Kidney (tissue), 14 donors: ENCODE results near the gene SPACA7. TPM values are rescaled to one million over a fixed set of nuclear protein-coding genes. Genes with fewer than 3 reads are reported as not detected.
A peak's percentile ranks its signal among the peaks of the same experiment; 100 is the strongest.

ENCODE experiments used
- DNase-seq, 5 donors: peaks; one replicate each; pipeline ENCODE4 v3.0.0-alpha.2; 2013 to 2020
- FAIRE-seq: peaks from 2 replicates; lab custom pipeline; 2012; peaks lifted over from hg19 to GRCh38; lab: Jason Lieb, UNC
- H3K27ac ChIP-seq, 2 donors: one replicate each; pipeline ENCODE4 v1.7.0; 2013; ENCODE audit warnings: low read depth in 2 of 2, low read length in 2 of 2, inconsistent platforms in 1 of 2
- H3K27me3 ChIP-seq: one replicate; pipeline ENCODE4 v1.7.1; 2013; ENCODE audit warnings: low read length, inconsistent platforms; ENCODE audit not compliant: control insufficient read depth, insufficient read depth
- H3K36me3 ChIP-seq, 3 donors: one replicate each; pipeline versions ENCODE4 v1.7.0 to v1.7.1; 2013; ENCODE audit warnings: low read length in 3 of 3, control low read depth in 1 of 3, inconsistent platforms in 1 of 3; ENCODE audit not compliant: insufficient read depth in 3 of 3, control insufficient read depth in 2 of 3
- H3K4me1 ChIP-seq, 3 donors: one replicate each; pipeline versions ENCODE4 v1.7.0 to v1.7.1; 2013; ENCODE audit warnings: low read length in 3 of 3, inconsistent platforms in 1 of 3, low read depth in 1 of 3; ENCODE audit not compliant: control insufficient read depth in 2 of 3, insufficient read depth in 2 of 3
- H3K4me3 ChIP-seq, 3 donors: one replicate each; pipeline versions ENCODE4 v1.7.0 to v1.8.1; 2013; ENCODE audit warnings: low read length in 3 of 3, control low read depth in 1 of 3, inconsistent platforms in 1 of 3
- H3K9ac ChIP-seq, 3 donors: one replicate each; pipeline versions ENCODE4 v1.7.0 to v1.7.1; 2013; ENCODE audit warnings: low read length in 3 of 3, control low read depth in 1 of 3, inconsistent platforms in 1 of 3
- H3K9me3 ChIP-seq, 3 donors: one replicate each; pipeline versions ENCODE4 v1.7.0 to v1.7.1; 2013; ENCODE audit warnings: low read length in 3 of 3, control low read depth in 1 of 3, inconsistent platforms in 1 of 3; ENCODE audit not compliant: control insufficient read depth in 2 of 3, insufficient read depth in 1 of 3
- intact Hi-C: fragments of 100-400 bp; cut with DNase I; formaldehyde crosslinking; loops from one replicate; pipeline ENCODE4 v1.11.1; 2022
- polyA plus RNA-seq: library from polyadenylated mRNA; stranded (reverse); fragments of 350-450 nt; fragmentation: Illumina TruSeq; extraction: RNeasy Lipid Tissue Mini Kit (QIAGEN cat#74804); gene quantifications from one replicate; pipeline ENCODE4 v1.2.3, GENCODE V29; 2014; ENCODE audit warnings: low read depth, low replicate concordance; ENCODE audit not compliant: insufficient read depth
- total RNA-seq: library from RNA; stranded (reverse); fragmentation: NEBNext Ultra II Directional; extraction: Animal tissue kit (Norgen Biotek cat#: 25700); gene quantifications from one replicate; pipeline ENCODE4 v1.2.1, GENCODE V29; 2021
- TF ChIP-seq, protein P1 (sequence below): IDR thresholded peaks from 3 replicates; pipeline ENCODE4 v1.5.1; 2012; ENCODE audit warnings: mild to moderate bottlenecking, moderate library complexity, borderline replicate concordance; ENCODE audit not compliant: insufficient read depth; ENCODE audit errors: extremely low read depth
- donor health status: control.
- donor health status: control.
- donor health status: control.
- donor health status: control.
- donor health status: control.
- donor health status: DM: yes; HTN: yes; CAD: no.
- donor health status: Normal renal cell carcinoma (clear cell type).

SPACA7 gene
- total and polyA plus RNA-seq, 2 donors from 2014 or later, result not detected

DNA sequence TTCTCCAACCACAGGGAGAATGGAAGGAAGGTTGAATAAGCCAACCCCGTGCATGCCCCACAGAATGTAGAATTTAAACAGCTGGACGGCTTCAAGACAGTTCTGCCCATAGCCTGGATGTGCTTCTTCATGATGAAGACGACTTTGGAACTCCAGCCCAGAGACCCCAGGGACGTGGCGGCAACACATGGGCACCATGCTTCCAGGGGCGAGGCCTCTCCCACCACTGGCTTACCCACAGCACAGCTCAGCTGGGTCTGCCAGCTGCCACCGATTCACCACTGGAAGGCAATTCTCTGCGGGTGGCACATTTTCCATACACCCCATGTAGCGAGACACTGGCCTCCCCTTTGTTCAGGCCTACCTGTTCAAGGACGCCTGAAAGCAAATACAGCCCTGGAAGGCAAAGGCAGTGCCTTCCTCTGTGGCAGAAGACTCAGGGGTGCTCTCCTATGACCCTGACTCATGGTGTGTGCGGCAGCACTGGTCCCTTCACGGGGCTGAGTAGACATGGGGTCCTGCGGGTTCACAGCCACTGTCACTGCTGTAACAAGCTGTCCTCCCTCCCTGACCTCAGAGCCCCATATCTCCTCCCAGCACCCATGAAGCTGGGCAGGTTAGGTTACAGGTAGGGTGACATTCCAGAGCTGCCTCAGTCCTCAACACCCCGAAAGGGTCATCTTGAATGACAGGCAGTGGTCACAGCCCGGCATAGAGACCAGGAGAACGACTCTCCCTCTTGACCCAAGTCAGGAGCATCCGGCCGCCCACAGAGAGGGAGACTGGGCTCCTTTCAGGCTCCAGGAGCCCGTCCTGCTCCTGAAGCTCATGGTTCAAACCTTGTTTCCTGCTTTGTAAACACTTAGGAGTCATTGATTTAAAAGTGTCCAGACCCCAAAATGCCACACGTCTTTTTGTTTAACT, 72.7 kb downstream of the SPACA7 start:
- Histone ChIP-seq H3K27me3 (peaks cover under 1% of the 10 kb centered on the region), H3K4me1 (no peaks in the 10 kb centered on the region), H3K27ac (no peak overlapping the region), H3K36me3 (no peaks in the 10 kb centered on the region), H3K9me3 (no peaks in the 10 kb centered on the region), H3K4me3 (no peak overlapping the region), H3K9ac (no peak overlapping the region)
- DNase-seq, result peak in 2 of 5 donors; percentile 21 to 31
- intact Hi-C loops, result loop anchor here (10.0 kb wide), 1 partner anchor 974 kb away; no protein-coding TSS in a partner anchor
- TF ChIP-seq, protein P1, sequence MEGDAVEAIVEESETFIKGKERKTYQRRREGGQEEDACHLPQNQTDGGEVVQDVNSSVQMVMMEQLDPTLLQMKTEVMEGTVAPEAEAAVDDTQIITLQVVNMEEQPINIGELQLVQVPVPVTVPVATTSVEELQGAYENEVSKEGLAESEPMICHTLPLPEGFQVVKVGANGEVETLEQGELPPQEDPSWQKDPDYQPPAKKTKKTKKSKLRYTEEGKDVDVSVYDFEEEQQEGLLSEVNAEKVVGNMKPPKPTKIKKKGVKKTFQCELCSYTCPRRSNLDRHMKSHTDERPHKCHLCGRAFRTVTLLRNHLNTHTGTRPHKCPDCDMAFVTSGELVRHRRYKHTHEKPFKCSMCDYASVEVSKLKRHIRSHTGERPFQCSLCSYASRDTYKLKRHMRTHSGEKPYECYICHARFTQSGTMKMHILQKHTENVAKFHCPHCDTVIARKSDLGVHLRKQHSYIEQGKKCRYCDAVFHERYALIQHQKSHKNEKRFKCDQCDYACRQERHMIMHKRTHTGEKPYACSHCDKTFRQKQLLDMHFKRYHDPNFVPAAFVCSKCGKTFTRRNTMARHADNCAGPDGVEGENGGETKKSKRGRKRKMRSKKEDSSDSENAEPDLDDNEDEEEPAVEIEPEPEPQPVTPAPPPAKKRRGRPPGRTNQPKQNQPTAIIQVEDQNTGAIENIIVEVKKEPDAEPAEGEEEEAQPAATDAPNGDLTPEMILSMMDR, result no peak
- no peak for FAIRE-seq

DNA sequence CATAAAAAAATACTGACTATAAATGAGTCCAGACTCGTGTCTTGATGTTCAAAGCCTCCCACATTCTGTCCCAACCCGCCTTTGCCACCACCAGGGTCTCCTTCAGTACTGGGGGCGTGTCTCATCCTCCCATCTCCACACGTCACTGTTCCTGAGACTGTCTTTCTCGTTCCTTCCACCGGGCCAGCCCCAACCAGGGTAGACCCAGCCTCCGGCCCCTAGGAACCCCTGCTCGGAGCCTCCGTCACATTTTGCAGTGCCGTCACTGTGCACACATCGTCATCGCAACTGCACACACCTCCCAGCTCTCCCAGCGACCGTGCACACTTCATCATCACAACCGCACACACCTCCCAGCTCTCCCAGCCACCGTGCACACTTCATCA, 73.4 kb downstream of the SPACA7 start:
- no peaks in the 10 kb centered on the region for H3K27me3 ChIP-seq
- H3K27ac ChIP-seq, result no peak overlapping the region
- no peaks in the 10 kb centered on the region for H3K36me3 ChIP-seq
- H3K9ac ChIP-seq, result no peak overlapping the region
- no peaks in the 10 kb centered on the region for H3K9me3 ChIP-seq
- intact Hi-C loops, result loop anchor here (10.0 kb wide), 1 partner anchor 975 kb away; no protein-coding TSS in a partner anchor
- peak in 2 of 5 donors; percentile 23 to 35 for DNase-seq
- no peaks in the 10 kb centered on the region for H3K4me1 ChIP-seq
- FAIRE-seq, result no peak
- H3K4me3 ChIP-seq, result no peak overlapping the region
- TF ChIP-seq, protein P1, result no peak

- H3K27me3 ChIP-seq, result no peaks in the 10 kb centered on the region
- no peak overlapping the region for H3K27ac ChIP-seq
- intact Hi-C loops, result no loop called here
- DNase-seq (no peak), FAIRE-seq (no peak)
- no peak overlapping the region for H3K9ac ChIP-seq
- H3K4me1 ChIP-seq, result no peaks in the 10 kb centered on the region
- H3K9me3 ChIP-seq, result no peaks in the 10 kb centered on the region
- H3K36me3 ChIP-seq, result no peaks in the 10 kb centered on the region
- TF ChIP-seq, protein P1, result no peak
- H3K4me3 ChIP-seq, result no peak overlapping the region
Measured at GRCh38 chr13:112450118-112450903, 74.2 kb downstream of the SPACA7 start.
